GM19238 (cell line): ENCODE results near the gene RANBP1.

Source experiments
- DNase-seq: peaks from one replicate; pipeline ENCODE4 v3.0.0; 2011; ENCODE audit warnings: low spot score; ENCODE audit not compliant: insufficient read length

Gene RANBP1

GRCh38 chr22:20135806-20136602 is 20.1 kb downstream of the RANBP1 start:
- no peak for DNase-seq

DNA sequence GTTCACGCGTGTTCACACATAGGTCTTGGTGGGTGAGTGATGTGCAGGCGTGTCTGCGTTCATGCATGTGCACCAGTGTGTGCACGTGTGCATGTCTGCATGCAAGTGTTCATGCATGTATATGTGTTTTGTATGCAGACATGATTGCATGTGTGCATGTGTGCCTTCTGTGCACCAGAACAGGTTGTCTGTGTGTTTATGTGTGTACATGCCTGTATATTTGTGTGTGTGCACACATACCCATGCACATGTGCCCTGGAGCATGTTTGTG is 20.6 kb downstream of the RANBP1 start:
- no peak for DNase-seq

DNA sequence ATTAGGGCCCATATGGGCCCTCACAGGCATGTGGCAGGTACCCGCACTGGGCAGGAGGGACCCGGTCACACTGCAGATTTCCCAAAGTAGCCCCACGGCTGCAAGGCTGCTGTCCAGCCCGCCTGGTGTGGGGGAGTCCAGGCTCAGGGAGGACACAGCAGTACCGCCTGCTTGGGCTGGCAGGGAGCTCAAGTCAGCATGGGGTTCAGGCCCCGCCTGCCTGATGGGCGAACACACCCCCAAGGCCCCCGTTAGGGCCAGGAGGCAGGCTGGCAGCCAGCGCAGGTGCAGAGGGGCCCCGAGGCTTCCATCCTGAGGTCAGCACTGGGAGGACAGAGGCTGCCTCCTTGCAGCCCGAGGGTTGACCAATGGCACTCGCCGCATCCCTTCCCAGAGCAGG is 21.2 kb downstream of the RANBP1 start:
- no peak for DNase-seq

GRCh38 chr22:20137671-20138416 is 21.9 kb downstream of the RANBP1 start:
- no peak for DNase-seq

GRCh38 chr22:20138417-20138738 is 22.5 kb downstream of the RANBP1 start:
- DNase-seq = no peak

DNA sequence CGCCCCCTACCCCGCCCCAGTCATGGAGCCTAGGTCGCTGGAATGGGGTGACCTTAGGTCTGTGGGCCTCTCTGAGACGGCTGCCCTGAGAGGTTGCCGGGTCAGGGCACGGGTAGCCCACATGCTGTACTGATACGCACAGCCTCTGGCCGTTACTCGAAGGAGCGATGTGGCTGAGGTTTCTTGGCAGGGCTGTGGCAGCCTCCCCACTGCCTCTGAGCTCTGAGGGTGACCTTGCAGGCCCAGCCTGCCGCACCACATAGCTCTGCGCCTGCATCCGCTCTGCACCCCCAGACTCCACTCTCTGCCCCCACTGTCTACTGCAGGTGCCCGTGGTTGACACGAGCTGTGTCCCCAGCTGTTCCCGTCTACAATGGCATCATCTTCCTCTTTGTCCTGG is 23.0 kb downstream of the RANBP1 start:
- no peak for DNase-seq

DNA sequence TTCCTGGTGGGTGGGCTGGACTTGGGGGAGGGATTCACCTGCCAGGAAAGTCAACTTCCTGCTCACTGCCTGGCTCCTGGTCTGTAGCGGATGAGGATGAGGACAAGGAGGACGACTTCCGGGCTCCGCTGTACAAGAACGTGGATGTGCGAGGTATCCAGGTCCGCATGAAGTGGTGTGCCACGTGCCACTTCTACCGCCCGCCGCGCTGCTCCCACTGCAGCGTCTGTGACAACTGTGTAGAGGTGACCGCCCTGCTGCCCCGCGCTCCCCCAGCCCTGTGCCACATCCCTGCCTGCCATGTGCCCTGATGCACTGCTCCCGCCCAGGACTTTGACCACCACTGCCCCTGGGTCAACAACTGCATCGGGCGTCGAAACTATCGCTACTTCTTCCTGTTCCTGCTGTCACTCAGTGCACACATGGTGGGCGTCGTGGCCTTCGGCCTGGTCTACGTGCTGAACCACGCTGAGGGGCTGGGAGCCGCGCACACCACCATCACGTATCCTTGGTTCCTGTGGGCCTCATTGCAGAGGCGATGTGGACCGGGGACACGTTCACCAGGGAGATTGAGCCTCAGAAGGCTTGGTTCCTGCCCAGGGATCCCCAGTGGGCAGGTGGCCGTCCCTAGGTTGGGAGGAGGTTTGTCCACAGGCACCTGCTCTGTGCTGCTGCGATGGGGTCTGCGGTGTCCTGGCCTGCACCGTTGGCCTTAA is 23.6 kb downstream of the RANBP1 start:
- no peak for DNase-seq

DNA sequence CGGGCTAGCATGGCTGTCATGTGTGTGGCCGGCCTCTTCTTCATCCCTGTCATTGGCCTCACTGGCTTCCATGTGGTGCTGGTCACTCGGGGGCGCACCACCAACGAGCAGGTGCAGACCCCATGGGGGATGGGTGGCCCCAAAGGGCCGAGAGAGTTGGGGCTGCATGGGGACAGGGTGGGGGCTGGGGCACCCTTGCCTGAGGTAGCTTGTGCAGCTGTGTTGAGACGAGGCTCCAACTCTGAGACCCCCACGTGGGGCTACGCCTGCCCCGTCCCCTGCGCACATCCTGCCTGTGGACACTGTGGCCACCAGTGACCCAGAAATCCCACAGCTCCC is 24.2 kb downstream of the RANBP1 start:
- DNase-seq = no peak

GRCh38 chr22:20140521-20140964 is 24.6 kb downstream of the RANBP1 start:
- DNase-seq = no peak

DNA sequence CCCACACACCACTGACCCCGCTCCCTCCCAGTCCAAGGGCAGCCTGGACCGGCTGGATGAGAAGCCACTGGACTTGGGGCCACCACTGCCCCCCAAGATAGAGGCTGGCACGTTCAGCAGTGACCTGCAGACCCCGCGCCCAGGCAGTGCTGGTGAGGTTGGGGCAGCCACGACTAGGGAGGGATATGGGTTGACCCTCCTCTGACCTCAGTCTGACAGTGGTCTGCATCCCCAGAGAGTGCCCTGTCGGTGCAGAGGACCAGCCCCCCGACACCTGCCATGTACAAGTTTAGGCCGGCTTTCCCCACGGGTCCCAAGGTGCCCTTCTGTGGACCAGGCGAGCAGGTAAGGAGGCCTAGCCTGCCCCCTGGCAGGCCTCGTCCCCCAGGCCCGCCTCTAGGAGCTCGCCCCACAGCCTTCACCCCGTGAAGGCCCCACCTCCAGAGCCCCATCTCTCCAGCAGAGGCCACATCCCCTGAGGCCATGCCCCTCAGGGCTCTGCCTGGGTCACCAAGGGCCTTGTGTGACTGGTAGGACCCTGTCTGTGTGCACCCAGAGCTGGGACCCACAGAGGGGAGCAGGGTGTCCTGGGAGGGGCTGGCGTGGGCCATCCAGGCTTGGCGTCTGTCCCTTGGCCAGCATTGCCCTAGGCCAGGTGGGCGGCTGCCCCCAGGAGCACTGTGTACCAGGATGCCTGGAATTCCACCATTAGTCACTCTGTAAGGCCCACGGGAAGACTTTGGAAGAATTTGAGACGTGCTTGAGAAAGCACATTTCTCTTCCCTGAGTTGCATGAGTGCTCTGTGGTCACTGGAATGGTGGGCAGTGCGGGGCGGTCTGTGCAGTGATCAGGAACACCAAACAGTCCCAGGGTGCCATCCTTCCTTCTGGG is 25.5 kb downstream of the RANBP1 start:
- no peak for DNase-seq

DNA sequence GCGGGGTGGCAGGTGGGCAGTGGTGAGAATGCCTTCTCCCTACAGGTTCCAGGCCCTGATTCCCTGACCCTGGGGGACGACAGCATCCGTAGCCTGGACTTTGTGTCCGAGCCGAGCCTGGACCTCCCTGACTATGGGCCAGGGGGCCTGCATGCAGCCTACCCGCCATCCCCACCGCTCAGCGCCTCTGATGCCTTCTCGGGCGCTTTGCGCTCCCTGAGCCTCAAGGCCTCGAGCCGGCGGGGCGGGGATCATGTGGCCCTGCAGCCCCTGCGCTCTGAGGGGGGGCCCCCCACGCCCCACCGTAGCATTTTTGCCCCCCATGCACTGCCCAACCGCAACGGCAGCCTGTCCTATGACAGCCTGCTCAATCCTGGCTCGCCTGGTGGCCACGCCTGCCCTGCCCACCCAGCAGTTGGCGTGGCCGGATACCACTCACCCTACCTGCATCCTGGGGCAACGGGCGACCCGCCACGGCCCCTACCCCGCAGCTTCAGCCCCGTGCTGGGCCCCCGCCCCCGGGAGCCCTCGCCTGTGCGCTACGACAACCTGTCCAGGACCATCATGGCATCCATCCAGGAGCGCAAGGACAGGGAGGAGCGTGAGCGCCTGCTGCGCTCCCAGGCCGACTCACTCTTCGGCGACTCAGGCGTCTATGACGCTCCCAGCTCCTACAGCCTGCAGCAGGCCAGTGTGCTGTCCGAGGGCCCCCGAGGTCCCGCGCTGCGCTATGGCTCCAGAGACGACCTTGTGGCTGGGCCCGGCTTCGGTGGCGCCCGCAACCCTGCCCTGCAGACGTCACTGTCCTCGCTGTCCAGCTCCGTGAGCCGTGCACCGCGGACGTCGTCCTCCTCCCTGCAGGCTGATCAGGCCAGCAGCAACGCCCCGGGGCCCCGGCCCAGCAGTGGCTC is 27.1 kb downstream of the RANBP1 start:
- no peak for DNase-seq

- DNase-seq = no peak
Observed at GRCh38 chr22:20143883-20144665, 28.2 kb downstream of the RANBP1 start.

- no peak for DNase-seq
Observed at GRCh38 chr22:20145206-20145831, 29.4 kb downstream of the RANBP1 start.

DNA sequence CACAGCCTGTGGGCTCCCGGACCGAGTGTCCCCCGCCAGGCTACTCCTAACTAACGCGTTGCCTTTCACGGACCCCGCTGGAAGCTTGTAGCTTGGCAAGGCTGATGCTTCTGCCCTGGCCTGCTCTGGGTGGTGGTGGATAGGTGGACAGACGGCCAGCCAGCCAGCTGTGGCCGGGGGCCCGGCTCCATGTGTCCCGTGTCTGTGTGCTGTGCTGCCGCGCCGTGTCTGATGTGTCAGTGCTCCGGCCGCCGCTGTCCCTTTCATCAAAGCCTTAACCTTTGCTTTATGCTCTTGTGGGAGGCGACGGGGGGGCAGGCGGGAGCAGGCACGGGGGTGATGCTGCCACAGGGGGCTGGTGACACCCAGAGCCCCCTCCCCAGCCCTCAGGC is 29.9 kb downstream of the RANBP1 start:
- DNase-seq = no peak

DNA sequence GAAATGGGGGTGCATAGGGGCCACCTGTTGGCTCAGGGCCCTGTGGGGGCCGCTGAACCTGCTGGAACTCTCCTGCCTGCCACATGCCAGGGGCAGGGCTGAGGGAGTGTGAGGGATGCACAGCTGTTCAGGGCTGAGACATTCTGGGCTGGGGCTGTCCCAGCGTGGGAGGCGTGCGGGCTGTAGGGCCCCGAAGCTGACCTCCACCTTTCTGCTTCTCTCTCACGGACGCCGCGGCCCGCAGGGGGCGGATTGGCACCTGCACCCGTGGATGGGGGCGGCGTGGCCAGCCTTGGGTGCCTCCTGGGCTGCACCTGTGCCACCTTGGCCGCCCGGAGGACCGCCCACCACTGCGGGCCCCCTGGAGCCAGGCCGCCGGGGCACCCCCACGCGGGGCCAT is 30.9 kb downstream of the RANBP1 start:
- no peak for DNase-seq

DNA sequence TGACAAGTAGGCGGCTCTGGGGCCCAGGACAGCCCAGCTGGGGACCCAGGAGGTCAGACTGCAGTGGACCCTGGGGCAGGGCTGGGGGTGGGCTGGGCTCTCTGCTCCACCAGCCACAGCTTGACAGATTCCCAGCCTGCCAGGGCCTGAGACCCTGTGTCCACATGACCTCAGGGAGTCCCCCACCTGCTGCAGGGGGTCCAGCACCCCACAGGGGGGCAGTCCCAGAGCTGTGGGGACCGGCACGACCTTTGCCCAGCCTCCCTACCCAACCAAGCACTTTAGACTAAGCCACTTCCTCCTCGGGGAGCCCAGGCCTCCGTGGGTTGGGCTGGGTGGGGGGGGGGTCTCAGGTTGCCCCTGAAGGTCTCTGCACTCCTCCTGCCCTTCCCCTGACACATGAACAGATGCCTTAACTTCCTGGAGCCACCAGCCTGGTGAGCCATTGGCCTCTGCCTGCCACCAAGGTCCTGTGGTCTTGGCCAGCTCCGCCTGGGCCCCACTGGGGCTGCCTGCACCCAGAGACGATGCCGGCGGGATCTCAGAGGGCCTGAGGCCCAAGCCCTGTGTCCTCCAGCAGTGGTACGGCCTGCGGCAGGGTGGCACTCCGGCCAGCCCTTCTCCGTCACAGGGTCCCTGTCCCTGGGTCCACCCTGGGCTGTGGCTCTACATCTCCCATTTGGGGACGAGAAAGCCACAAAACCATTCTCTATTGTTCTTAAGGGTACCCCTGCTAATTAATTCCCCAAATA is 31.5 kb downstream of the RANBP1 start:
- DNase-seq = no peak

DNA sequence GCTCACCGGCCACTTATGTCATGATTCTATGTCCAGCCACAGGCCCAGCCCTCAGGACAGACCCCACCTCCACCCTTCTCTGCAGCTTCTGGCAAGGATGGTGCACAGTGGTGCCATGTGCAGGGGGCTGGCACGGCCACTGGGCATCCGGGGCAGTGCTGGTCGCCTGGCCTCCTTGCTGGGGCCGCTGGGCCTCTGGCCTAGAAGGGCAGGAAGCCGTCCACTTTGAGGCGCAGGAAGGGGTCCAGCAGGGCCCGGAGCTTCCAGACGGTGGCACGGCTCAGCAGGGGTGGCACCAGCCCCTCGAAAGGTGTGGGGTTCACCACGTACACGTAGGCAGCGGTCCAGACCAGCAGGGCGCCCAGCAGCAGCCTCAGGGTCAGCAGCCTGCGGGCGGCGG is 32.5 kb downstream of the RANBP1 start:
- DNase-seq = no peak
